KOPT-K1 (cell line): ENCODE results near the gene CCNYL1.
"Not testable (repeated sequence)": the region's sequence is repeated elsewhere in the genome, so short reads cannot be mapped to it uniquely, and the experiment has no call there.

Experiments used
- H3K27ac ChIP-seq: fragments of 200-600 bp; sonication (generic); 2 replicates; pipeline ENCODE4 v1.5.1; 2016; ENCODE audit warnings: antibody characterized with exemption, mild to moderate bottlenecking, low read depth, low read length; ENCODE audit not compliant: poor library complexity, severe bottlenecking
- H3K36me3 ChIP-seq: fragments of 200-600 bp; sonication (generic); 2 replicates; pipeline ENCODE4 v1.5.1; 2017; ENCODE audit warnings: antibody characterized with exemption, mild to moderate bottlenecking, low read length, moderate library complexity; ENCODE audit not compliant: insufficient read depth
- H3K9me3 ChIP-seq: fragments of 200-600 bp; sonication (generic); 2 replicates; pipeline ENCODE4 v1.5.1; 2017; ENCODE audit warnings: antibody characterized with exemption, low read length, mild to moderate bottlenecking; ENCODE audit not compliant: insufficient read depth, poor library complexity, severe bottlenecking

CCNYL1 gene

DNA sequence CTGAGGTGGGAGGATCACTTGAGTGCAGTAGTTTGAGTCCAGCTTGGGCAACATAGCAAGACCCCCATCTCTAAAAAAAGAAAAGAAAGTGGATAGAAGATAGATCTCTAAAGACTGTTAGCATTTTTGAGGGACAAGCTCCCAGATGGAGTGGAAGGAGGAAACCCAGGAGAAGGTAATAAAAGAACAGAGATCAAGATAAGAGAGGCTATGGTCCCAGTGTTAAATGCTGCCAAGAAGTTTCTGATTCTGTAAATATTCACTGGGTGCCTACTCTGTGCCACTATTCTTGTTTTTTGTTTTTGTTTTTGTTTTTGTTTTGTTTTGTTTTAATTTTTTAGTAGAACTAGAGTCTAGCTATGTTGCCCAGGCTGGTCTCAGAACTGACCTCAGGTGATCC, 32.1 kb downstream of the CCNYL1 start:
- peaks cover 24% of the 10 kb centered on the region; the same call in 1 of the 2 replicates for H3K36me3 ChIP-seq
- no peaks in the 10 kb centered on the region for H3K9me3 ChIP-seq
- H3K27ac ChIP-seq, result no peak overlapping the region

DNA sequence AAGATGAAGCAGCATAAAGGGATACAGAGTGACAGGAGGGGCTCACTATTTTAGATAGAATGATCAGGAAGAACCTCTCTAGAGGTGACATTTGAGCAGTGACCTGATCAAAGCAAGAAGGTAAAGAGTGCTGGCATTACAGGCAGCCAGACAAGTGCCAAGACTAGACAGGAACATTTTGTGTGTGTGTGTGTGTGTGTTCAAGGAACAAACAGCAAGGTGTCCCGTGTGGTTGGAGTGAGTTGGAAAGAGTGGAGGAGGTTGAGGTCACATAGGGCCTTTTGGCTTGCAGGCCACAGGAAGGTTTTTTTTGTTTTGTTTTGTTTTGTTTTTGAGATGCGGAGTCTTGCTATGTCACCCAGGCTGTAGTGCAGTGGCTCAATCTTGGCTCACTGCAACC, 32.6 kb downstream of the CCNYL1 start:
- Histone ChIP-seq H3K9me3 (no peaks in the 10 kb centered on the region), H3K27ac (no peak overlapping the region), H3K36me3 (peaks cover 26% of the 10 kb centered on the region; the same call in 1 of the 2 replicates)

GRCh38 chr2:207744451-207744850, 33.0 kb downstream of the CCNYL1 start:
- peaks cover 26% of the 10 kb centered on the region; the same call in 1 of the 2 replicates for H3K36me3 ChIP-seq
- H3K27ac ChIP-seq, result no peak overlapping the region
- H3K9me3 ChIP-seq, result no peaks in the 10 kb centered on the region

- Histone ChIP-seq H3K36me3 (peaks cover 39% of the 10 kb centered on the region), H3K9me3 (no peaks in the 10 kb centered on the region)
Observed at GRCh38 chr2:207746131-207746530, 34.7 kb downstream of the CCNYL1 start.

DNA sequence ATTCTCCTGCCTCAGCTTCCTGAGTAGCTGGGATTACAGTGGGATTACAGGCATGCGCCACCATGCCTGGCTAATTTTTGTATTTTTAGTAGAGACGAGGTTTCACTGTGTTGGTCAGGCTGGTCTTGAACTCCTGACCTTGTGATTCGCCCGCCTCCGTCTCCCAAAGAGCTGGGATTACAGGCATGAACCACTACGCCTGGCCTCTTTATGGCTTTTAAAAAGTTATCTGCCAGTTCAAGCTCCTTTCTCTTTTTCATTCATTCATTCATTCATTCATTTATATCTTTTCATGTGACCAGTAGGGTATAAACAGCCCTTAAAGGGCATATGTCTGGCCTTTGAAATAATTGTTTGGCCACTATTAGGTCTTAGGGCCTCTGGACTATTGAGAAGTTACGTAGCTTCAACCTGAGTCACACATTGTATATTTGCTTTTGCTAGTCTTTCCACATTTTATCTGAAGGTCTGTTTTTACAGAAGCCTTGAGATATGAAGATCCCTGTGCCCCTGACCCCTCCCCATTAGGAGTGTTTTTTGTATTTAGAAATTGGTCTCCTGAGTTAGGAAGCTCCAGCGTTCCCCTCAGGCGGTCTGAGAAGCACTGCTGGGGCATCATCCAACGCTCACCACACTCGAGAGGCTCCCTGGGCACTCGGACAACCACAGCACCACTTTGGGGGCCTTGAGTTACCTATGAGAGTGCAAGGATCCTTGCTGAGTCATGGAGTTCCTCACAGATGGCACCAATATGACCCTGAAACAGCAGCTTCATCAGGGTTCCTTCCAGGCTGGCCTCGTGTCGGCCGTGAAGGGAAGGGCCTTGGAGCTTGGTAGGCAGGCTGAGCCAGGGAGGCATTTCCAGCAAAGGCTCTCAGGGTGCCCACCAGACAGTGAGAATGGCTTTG, 36.5 kb downstream of the CCNYL1 start:
- Histone ChIP-seq H3K36me3 (peaks cover 35% of the 10 kb centered on the region), H3K9me3 (no peaks in the 10 kb centered on the region), H3K27ac (no peak overlapping the region)

More at GRCh38 chr2:207746131-207746530, 34.7 kb downstream of the CCNYL1 start:
- no peak overlapping the region for H3K27ac ChIP-seq

GRCh38 chr2:207748993-207749392, 37.6 kb downstream of the CCNYL1 start:
- Histone ChIP-seq H3K27ac (no peak overlapping the region), H3K9me3 (no peaks in the 10 kb centered on the region), H3K36me3 (peaks cover 29% of the 10 kb centered on the region)

DNA sequence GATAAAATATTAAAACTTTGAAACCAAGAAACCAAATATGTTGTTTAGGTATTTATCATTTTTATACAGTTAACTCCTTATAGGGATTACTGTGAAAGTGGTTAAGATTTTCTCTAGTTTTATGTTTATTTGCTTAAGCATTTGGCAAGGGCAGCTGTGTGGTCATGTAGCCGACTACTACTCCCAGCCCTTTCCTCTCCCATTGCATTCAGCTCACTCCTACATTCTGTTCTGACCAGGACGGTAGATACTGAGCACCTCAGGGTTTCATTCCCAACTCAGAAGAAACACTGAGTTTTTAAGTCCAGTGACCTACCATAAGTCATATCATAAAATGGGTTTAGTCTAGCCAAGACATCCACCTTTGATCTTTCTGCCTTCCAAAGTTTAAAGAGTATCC, 38.4 kb downstream of the CCNYL1 start:
- Histone ChIP-seq H3K27ac (no peak overlapping the region), H3K9me3 (no peaks in the 10 kb centered on the region), H3K36me3 (peaks cover 29% of the 10 kb centered on the region)

DNA sequence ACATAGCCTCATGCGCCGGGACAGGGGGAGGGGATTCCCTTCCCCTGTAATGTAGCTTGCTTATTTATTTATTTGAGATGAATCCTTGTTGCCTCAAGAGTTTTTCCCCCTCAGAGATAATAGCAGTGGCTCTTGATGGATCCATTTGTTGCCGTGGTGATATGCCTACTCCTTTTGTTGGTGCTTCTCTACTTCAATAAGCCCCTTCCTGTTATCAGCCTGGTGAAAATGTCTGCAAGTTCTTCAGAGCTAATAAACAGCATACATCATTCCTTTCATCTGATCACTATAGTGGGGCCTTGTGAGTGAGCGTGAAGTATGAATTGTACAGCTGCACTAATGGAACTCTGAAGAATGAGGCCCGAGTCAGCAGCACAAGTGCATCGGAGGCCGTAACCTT, 38.9 kb downstream of the CCNYL1 start:
- no peak overlapping the region for H3K27ac ChIP-seq
- H3K36me3 ChIP-seq, result peaks cover 29% of the 10 kb centered on the region
- H3K9me3 ChIP-seq, result no peaks in the 10 kb centered on the region

GRCh38 chr2:207750876-207751275, 39.4 kb downstream of the CCNYL1 start:
- H3K9me3 ChIP-seq, result no peaks in the 10 kb centered on the region
- H3K36me3 ChIP-seq, result peaks cover 29% of the 10 kb centered on the region
- no peak overlapping the region for H3K27ac ChIP-seq

DNA sequence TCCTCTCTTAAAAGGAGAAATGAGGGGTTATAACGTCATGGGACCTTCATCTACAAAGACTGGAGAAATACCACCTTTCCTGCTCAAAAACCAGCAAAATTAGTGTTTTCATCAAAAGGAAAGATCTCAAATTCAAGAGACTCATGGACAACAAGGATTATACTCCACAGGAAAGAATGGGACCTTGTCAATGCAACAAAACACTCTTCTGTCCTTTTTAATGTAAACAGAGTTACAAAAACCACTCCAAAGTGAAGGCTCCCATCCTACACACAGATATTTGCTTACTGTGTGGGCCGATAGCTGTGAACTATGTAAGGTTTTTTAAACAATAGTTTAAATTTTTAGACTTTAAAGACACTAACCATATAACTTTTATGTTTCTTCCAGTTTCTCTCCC, 42.2 kb downstream of the CCNYL1 start:
- not testable (repeated sequence) for H3K9me3 ChIP-seq, H3K27ac ChIP-seq
- peaks cover 17% of the 10 kb centered on the region for H3K36me3 ChIP-seq

DNA sequence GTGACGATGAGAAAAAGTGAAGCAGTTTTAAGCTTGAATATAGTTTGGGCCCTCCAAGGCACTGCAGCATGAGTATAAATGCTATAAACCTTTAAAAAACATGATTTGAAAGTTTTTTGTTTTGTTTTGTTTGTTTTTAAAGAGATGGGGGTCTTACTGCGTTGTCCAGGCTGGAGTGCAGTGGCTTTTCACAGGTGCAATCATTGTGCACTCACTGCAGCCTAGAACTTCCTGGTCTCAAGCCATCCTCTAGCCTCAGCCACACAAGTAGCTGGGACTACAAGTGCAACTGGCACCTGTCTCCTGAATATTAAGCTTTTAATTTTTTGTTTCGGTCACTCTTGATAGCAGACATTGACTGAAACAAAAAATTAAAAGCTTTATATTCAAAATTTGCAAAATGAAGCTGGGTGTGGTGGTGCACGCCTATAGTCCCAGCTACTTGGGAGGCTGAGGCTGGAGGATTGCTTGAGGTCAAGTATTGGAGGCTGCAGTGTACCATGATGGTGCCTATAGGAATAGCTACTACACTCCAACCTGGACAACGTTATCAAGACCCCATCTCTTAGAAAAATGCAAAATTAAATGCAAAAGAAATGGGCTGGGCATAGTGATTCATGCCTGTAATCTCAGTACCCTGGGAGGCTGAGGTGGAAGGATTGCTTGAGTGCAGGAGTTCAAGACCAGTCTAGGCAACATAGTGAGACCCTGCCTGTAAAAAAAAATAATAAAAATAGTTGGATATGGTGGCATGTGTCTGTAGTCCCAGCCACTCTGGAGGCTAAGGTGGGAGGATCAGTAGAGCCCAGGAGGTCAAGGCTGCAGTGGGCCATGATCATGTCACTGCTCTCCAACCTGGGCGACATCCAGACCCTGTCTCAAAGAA, 43.3 kb downstream of the CCNYL1 start:
- Histone ChIP-seq H3K9me3 (no peaks in the 10 kb centered on the region), H3K36me3 (peaks cover 16% of the 10 kb centered on the region), H3K27ac (no peak overlapping the region)

GRCh38 chr2:207758025-207758424, 46.6 kb downstream of the CCNYL1 start:
- Histone ChIP-seq H3K9me3 (no peaks in the 10 kb centered on the region), H3K27ac (no peak overlapping the region), H3K36me3 (no peaks in the 10 kb centered on the region)

- H3K9me3 ChIP-seq, result no peaks in the 10 kb centered on the region
- H3K27ac ChIP-seq, result no peak overlapping the region
- H3K36me3 ChIP-seq, result no peaks in the 10 kb centered on the region
Observed at GRCh38 chr2:207759890-207760289, 48.5 kb downstream of the CCNYL1 start.

DNA sequence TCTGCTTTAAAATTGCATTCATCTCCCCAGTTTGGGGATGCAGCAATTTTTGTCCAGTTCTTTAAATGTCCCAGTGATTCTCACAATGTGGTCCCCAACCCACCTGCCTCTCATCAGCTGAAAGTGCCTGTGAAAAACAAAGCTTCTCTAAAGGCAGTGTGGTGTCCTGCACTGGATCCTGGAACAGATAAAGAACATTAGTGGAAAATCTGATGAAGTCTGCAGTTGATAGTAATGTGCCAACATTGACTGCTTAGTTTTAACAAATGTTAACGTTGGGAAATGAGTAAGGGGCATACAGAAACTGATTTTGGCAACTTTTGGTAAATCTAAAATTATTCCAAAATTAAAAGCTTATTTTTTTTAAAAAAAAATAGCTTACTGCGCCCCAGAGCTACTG, 49.0 kb downstream of the CCNYL1 start:
- Histone ChIP-seq H3K9me3 (no peaks in the 10 kb centered on the region), H3K36me3 (no peaks in the 10 kb centered on the region), H3K27ac (no peak overlapping the region)

- H3K9me3 ChIP-seq, H3K36me3 ChIP-seq, H3K27ac ChIP-seq: not testable (repeated sequence)
Observed at GRCh38 chr2:207761426-207761825, 50.0 kb downstream of the CCNYL1 start.
